Neural cell (in vitro differentiated cells): ENCODE data around the gene MBD5.

Source experiments
- CTCF ChIP-seq: fragments of 450-650 bp; IDR thresholded peaks from 2 replicates; pipeline ENCODE4 v1.5.1; 2014; ENCODE audit warnings: antibody characterized with exemption, mild to moderate bottlenecking, moderate library complexity; ENCODE audit not compliant: poor library complexity, severe bottlenecking
- EZH2 ChIP-seq: fragments of 200-600, 300-800 bp; shearing (Covaris generic), sonication (generic); IDR thresholded peaks from 2 replicates; pipeline ENCODE4 v1.6.1; 2014; ENCODE audit warnings: antibody characterized with exemption, low read length, borderline replicate concordance, mild to moderate bottlenecking; ENCODE audit not compliant: insufficient read depth, poor library complexity, severe bottlenecking
- TAF1 ChIP-seq: IDR thresholded peaks from 2 replicates; pipeline ENCODE4 v1.6.1; 2012; ENCODE audit warnings: low read depth

DNA sequence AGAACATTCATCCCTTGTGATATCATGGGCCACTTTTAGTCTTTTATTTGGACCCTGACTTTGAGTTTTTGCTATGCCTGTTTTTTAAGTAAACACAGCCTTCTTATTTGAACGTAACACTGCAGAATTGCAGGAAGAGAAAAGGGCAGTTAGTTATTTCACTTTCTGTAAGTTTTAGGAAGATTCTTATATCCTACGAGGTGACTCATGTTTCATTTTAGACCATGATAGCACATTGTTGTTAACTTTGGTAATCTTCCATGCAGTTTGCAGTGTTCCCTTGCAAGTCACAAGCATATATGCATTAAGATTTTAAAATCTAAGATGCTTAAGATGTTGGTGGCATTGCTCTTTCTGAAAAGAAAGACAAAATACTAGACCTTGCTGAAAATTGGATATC is 495.1 kb downstream of the MBD5 start:
- TF ChIP-seq CTCF (no peak), TAF1 (no peak), EZH2 (no peak)
